Measurements from ENCODE around the gene BIRC6.

Gene BIRC6

DNA sequence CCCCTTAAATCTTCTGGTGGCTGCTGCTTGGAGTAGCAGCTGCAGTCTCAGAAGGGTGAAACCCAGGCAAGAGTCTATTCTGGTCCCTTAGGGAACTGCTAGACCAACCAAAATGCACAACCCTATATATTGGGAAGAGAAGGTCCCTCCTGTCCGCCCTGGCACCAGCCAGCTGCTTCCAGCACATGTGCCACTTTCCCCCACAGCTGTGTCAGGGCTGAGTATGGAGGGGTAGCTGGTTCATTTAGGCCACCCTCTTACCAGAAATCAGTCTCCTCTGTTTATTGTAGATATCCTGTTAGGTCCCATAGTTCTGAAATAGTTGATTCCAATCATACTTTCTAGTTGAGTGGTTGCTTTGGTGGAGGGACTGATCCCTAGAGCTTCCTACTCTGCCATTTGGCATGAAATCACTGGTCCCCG, 68.9 kb downstream of the BIRC6 start:
- Histone ChIP-seq H3K27ac (peak overlapping the region; percentile 50 to 84), H3K4me3 (peak overlapping the region; percentile 55)
- TF ChIP-seq, protein P1, sequence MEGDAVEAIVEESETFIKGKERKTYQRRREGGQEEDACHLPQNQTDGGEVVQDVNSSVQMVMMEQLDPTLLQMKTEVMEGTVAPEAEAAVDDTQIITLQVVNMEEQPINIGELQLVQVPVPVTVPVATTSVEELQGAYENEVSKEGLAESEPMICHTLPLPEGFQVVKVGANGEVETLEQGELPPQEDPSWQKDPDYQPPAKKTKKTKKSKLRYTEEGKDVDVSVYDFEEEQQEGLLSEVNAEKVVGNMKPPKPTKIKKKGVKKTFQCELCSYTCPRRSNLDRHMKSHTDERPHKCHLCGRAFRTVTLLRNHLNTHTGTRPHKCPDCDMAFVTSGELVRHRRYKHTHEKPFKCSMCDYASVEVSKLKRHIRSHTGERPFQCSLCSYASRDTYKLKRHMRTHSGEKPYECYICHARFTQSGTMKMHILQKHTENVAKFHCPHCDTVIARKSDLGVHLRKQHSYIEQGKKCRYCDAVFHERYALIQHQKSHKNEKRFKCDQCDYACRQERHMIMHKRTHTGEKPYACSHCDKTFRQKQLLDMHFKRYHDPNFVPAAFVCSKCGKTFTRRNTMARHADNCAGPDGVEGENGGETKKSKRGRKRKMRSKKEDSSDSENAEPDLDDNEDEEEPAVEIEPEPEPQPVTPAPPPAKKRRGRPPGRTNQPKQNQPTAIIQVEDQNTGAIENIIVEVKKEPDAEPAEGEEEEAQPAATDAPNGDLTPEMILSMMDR (IDR thresholded peaks at IDR 0.05), result no peak
- DNase-seq (ENCODE audit: low spot score), result peak; percentile 74

DNA sequence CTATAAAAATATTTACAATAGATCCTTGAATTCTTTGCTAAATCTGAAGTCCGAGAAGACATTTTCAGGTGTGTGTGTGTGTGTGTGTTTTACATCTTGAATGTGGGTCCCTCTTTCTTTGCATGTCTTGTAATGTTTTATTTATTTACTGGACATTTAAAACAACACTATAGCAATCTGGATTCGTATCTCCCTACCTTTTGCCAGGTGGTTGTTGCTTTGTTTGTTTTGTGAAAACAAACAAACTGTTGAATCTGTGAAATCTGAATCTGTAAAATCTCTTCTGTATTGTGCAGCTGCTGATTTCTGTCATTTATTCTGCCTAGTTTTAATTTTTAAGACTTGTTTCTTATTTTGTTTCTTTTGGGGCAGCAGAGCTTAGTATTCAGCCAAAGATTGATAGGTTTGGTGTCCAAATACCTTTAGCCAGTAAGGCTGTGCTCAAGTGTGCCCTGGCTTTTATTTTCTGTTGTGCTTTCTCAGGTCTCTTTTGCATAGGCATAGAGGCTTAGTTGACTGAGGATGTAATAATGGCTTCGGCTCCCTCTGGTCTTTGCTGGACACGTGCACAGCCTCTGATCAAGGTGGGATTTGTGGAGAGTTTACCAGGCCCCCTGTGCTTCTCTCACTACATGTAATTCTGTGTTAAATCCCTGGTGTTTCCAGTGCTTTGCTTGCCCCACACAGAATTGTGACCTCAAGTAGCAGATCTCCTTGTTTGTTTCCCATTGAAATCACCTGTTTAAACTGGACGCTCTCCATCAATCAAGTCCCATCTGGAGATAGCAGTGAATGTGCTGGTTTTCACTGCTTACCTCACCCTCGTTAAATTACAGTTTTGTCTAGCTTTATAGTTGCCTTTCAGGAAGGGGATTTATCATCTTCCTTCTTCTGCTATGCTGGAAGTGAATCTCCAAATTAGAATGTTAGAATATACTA, 71.1 kb downstream of the BIRC6 start:
- no peak for DNase-seq (ENCODE audit: low spot score)
- H3K27ac ChIP-seq, result no peak overlapping the region
- TF ChIP-seq, protein P1 (IDR thresholded peaks at IDR 0.05), result no peak
- H3K4me3 ChIP-seq, result no peak overlapping the region

DNA sequence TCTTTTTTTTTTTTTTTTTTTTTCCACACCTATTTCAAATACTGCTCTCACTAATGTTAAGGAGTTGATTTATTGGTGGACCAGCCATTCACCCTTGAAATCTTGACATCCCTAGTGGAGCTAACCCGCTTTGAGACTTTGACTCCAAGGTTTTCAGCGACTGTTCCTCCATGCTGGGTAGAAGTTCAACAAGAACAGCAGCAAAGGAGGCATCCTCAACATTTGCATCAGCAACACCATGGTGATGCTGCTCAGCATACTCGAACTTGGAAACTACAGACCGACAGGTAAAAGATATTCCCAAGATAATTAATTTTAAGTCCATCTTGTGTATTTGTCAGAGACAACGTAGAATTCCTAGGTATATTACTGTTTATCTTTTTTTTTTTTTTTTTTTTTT, 74.0 kb downstream of the BIRC6 start:
- Histone ChIP-seq H3K4me3 (no peak overlapping the region), H3K27ac (no peak overlapping the region)
- TF ChIP-seq, protein P1 (IDR thresholded peaks at IDR 0.05), result no peak
- no peak for DNase-seq (ENCODE audit: low spot score)

DNA sequence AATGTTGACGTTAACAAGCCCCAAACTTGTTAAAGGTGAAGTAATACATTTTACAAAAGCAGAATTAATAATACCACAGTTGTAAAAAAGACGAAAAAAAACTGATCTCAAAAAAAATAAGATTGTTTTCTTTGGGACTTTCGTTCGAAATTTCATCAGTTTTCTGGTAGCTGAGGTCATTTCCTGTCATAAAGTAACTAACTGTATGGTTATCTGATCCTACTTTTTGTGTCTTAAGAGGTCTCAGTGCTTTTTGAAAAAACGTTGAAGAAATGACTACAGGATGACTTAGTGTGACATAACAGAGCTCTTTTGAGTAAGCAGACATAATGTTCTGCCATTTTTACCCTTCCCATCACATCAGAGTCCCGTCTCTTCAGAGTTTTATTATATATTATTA, 79.3 kb downstream of the BIRC6 start:
- no peak overlapping the region for H3K4me3 ChIP-seq
- TF ChIP-seq, protein P1 (IDR thresholded peaks at IDR 0.05), result no peak
- no peak for DNase-seq (ENCODE audit: low spot score)
- H3K27ac ChIP-seq, result no peak overlapping the region

DNA sequence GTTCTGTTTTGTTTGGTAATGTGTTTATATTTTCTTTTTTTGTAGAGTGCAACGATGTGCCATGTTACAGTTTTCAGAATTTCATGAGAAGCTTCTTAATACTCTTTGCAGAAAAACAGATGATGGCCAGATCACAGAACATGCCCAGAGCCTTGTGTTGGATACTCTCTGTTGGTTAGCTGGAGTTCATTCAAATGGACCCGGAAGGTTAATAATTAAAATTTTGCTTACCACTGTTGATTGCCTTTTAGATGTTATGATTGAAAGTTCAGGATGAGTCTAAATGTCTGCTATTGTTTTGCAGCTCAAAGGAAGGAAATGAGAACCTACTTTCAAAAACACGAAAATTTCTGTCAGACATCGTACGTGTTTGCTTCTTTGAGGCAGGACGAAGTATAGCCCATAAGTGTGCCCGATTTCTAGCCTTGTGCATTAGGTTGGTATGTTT, 85.2 kb downstream of the BIRC6 start:
- no peak for DNase-seq (ENCODE audit: low spot score)
- Histone ChIP-seq H3K4me3 (no peak overlapping the region), H3K27ac (no peak overlapping the region)
- TF ChIP-seq, protein P1 (IDR thresholded peaks at IDR 0.05), result no peak

DNA sequence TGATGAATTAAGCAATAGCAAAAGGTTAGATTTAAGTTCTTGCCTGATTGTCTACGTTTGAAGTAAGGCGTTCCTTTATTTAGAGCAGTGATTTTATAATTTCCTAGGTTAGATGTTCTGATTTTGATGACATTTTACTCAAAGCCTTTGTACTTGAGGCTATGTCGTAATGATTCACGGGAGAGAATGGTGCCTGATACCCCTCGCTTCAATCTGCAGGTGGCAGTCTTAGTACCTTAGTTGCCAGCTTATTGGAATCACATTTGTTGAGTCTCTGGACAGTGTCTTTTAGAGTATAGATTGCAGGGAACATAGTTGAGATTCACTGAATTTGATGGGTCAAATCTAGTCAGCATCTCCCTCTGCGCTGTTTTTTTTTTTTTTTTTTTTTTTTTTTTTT, 89.5 kb downstream of the BIRC6 start:
- no peak for DNase-seq (ENCODE audit: low spot score)
- TF ChIP-seq, protein P1 (IDR thresholded peaks at IDR 0.05), result no peak
- Histone ChIP-seq H3K27ac (no peak overlapping the region), H3K4me3 (no peak overlapping the region)

DNA sequence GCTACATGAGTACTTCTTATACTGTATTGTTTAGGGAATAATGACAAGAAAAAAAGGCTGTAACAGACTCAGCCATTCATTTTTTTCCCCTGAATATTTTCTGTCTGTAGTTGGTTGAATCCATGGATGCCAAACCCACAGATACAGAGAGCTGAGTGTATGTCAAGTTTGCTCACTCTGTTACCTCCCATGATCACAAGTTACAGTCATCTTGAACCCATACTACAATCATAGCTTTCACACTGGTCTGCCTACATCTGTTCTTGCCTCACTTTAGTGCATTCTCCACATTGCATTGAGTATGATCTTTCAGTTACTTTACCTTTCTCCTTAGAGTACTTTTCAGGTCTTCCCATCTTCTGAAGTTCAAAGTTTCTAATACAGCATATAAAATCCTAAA, 94.0 kb downstream of the BIRC6 start:
- TF ChIP-seq, protein P1 (IDR thresholded peaks at IDR 0.05), result no peak

More for the DNA sequence above, 94.0 kb downstream of the BIRC6 start:
- no peak overlapping the region for H3K4me3 ChIP-seq
- H3K27ac ChIP-seq, result no peak overlapping the region
- no peak for DNase-seq (ENCODE audit: low spot score)

Measured in coronary artery (tissue), 2 donors.